ENCODE data around the gene FAM20C. TPM values are rescaled to one million over a fixed set of nuclear protein-coding genes. Genes with fewer than 3 reads are reported as not detected.

FAM20C gene
- total RNA-seq, 4 donors from 2014 or later, result 46.5 to 79.2 (median 69.8) TPM

DNA sequence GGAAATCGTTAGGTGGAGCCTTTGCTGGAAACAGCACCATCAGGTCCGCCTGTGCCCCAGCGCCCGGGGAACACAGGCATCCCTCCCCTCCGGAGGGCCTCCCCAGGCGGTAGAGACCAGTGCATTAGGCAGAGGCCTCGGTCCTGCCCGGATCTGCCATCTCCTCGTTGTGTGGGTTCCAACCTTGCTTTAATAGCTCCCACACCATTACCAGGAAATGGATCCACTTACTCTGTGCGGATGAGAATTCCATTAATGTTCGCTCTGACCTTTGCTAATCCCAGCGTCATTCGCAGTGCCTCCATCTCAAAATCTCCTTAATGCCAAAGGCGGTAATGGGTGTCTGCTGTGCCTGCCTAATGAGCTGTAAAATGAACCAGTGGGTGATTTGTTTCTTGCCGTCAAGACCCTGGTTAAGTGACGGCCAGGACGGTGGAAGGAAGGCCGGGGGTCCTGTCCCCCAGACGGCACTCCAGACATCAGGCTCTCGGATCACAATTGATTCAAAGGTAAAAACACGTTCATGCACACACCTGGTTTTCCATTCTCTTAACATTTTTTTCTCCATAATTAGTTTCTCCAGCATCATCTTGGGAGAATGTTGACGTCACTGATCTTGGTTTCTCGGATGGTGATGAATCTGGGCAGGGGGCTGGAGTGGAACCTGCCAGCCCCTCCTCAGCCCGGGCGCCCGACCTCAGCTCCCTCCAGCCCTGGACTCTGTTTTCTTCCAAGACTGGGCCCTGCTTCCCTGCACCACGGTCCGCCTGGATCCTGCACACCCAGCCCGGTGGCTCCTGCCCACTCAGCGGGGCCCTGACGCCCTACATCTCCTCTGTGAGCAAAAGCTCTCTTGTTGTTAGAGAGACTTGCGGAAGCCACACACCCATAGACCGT lies 22.8 kb upstream of the FAM20C start:
- peaks cover 5 to 23% (median 16%) of the 10 kb centered on the region in 4 donors for H3K4me1 ChIP-seq
- H3K27me3 ChIP-seq, result no peaks in the 10 kb centered on the region
- H3K27ac ChIP-seq (replicated peaks in 1 of 4), result no peak overlapping the region
- H3K36me3 ChIP-seq, result no peaks in the 10 kb centered on the region
- no peak for TF ChIP-seq POLR2A (IDR thresholded peaks at IDR 0.05; ENCODE audit: low read depth)
- TF ChIP-seq POLR2AphosphoS5 (IDR thresholded peaks at IDR 0.05), result no peak
- no peak for TF ChIP-seq EP300 (IDR thresholded peaks at IDR 0.05)
- TF ChIP-seq, protein P1, sequence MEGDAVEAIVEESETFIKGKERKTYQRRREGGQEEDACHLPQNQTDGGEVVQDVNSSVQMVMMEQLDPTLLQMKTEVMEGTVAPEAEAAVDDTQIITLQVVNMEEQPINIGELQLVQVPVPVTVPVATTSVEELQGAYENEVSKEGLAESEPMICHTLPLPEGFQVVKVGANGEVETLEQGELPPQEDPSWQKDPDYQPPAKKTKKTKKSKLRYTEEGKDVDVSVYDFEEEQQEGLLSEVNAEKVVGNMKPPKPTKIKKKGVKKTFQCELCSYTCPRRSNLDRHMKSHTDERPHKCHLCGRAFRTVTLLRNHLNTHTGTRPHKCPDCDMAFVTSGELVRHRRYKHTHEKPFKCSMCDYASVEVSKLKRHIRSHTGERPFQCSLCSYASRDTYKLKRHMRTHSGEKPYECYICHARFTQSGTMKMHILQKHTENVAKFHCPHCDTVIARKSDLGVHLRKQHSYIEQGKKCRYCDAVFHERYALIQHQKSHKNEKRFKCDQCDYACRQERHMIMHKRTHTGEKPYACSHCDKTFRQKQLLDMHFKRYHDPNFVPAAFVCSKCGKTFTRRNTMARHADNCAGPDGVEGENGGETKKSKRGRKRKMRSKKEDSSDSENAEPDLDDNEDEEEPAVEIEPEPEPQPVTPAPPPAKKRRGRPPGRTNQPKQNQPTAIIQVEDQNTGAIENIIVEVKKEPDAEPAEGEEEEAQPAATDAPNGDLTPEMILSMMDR (IDR thresholded peaks at IDR 0.05), result no peak
- WGBS, result 93% methylated on average over 32 of the region's 33 CpGs
- DNase-seq (ENCODE audit: extremely low spot score), result no peak
- no peak overlapping the region for H3K4me3 ChIP-seq
- intact Hi-C loops (cut with DNase I), result no loop called here
- H3K9me3 ChIP-seq, result no peaks in the 10 kb centered on the region

- Histone ChIP-seq H3K4me1 (peaks cover 10 to 33% (median 26%) of the 10 kb centered on the region in 4 donors), H3K9me3 (no peaks in the 10 kb centered on the region), H3K4me3 (no peak overlapping the region), H3K27ac (replicated peaks in 1 of 4) (no peak overlapping the region), H3K27me3 (no peaks in the 10 kb centered on the region), H3K36me3 (no peaks in the 10 kb centered on the region)
- TF ChIP-seq POLR2AphosphoS5 (IDR thresholded peaks at IDR 0.05) (no peak), EP300 (IDR thresholded peaks at IDR 0.05) (no peak), POLR2A (IDR thresholded peaks at IDR 0.05; ENCODE audit: low read depth) (no peak)
- TF ChIP-seq, protein P1 (IDR thresholded peaks at IDR 0.05), result no peak
- DNase-seq (ENCODE audit: extremely low spot score), result no peak
- intact Hi-C loops (cut with DNase I), result no loop called here
- 93% methylated on average over 23 of the region's 31 CpGs for WGBS
Observed at GRCh38 chr7:170551-171363, 21.6 kb upstream of the FAM20C start.

DNA sequence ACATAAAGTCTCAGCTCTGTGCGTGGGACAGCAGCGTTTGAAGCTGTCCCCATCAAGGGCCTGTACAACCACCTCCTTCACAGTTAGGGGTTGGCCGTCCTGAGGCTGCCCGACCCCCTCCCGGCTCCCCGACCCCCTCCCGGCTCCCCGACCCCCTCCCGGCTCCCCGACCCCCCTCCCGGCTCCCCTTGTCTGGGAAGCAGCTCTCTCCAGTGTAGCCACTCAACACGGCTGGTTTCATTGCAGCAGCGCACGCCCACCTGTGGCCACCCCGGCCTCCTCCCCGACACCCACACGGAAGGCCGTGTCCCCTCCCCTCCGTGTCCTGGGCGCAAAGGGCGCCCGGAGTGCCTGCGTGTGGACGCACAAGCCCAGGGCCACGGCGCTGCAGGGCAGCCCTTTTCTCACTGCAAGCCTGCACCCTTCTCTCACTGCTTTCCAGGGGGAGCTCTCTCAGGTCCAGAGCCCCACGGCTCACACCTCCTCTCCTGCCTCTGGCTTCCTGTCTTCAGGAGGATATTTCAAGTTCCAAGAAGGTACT lies 20.9 kb upstream of the FAM20C start:
- Histone ChIP-seq H3K9me3 (no peaks in the 10 kb centered on the region), H3K4me1 (peaks cover 10 to 31% (median 24%) of the 10 kb centered on the region in 4 donors), H3K36me3 (no peaks in the 10 kb centered on the region), H3K4me3 (no peak overlapping the region), H3K27ac (replicated peaks in 1 of 4) (no peak overlapping the region), H3K27me3 (no peaks in the 10 kb centered on the region)
- intact Hi-C loops (cut with DNase I), result no loop called here
- WGBS, result 83% methylated on average over 25 of the region's 27 CpGs
- DNase-seq (ENCODE audit: extremely low spot score), result no peak
- TF ChIP-seq EP300 (IDR thresholded peaks at IDR 0.05) (no peak), POLR2AphosphoS5 (IDR thresholded peaks at IDR 0.05) (no peak), POLR2A (IDR thresholded peaks at IDR 0.05; ENCODE audit: low read depth) (no peak)
- TF ChIP-seq, protein P1 (IDR thresholded peaks at IDR 0.05), result no peak

DNA sequence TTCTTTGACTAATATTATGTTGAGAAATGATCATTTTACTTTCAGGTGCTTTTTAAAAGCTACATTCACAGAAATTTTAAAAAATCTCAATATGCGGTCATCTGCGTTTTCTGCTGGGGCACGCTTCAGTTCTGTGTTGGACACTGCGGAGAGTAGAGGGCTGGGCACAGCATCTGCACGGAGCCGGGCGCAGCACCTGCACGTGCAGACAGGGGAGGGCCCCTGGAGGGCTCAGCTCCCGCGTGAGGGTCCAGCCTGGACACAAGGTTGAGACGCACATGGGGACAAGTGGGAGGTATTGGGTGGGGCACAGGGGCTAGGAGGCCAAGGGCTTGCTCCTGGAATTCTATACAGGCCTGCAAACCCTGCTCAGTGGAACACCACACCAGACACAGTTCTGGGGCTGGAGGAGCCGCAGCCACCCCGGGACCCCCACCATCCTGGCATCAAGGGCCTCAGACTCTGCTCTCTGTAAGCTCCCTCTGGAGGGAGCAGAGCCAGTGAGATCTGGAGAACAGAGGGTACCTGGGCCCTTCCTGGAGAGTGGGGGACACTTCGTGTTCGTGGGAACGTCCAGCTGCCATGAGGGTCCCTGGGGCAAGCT lies 20.4 kb upstream of the FAM20C start:
- DNase-seq (ENCODE audit: extremely low spot score), result no peak
- H3K4me3 ChIP-seq, result no peak overlapping the region
- intact Hi-C loops (cut with DNase I), result no loop called here
- TF ChIP-seq POLR2AphosphoS5 (IDR thresholded peaks at IDR 0.05), result no peak
- no peak for TF ChIP-seq POLR2A (IDR thresholded peaks at IDR 0.05; ENCODE audit: low read depth)
- TF ChIP-seq EP300 (IDR thresholded peaks at IDR 0.05), result no peak
- TF ChIP-seq, protein P1 (IDR thresholded peaks at IDR 0.05), result no peak
- H3K4me1 ChIP-seq, result peaks cover 10 to 28% (median 24%) of the 10 kb centered on the region in 4 donors
- H3K27me3 ChIP-seq, result no peaks in the 10 kb centered on the region
- no peak overlapping the region for H3K27ac ChIP-seq (replicated peaks in 1 of 4)
- no peaks in the 10 kb centered on the region for H3K36me3 ChIP-seq
- no peaks in the 10 kb centered on the region for H3K9me3 ChIP-seq
- 92% methylated on average over 11 of the region's 16 CpGs for WGBS
